Psoas muscle (tissue), 8 donors: ENCODE results near the gene POMP. TPM values are rescaled to one million over a fixed set of nuclear protein-coding genes. Genes with fewer than 3 reads are reported as not detected.
A peak's percentile ranks its signal among the peaks of the same experiment; 100 is the strongest.

Experiments used
- ATAC-seq, 4 donors: fragments of 200-7000 bp; cut with Tn5 transposase; one replicate each; pipeline ENCODE4 v1.9.1; 2020; ENCODE audit warnings: moderate library complexity in 3 of 4, mild to moderate bottlenecking in 2 of 4
- DNase-seq, 2 donors: peaks; one replicate each; pipeline ENCODE4 v3.0.0-alpha.2; 2020
- H3K27ac ChIP-seq: fragments of 200-600 bp; one replicate; pipeline ENCODE4 v1.8.0; 2022
- H3K27me3 ChIP-seq, 3 donors: fragments of 200-600 bp in 1 of 3; one replicate each; pipeline versions ENCODE4 v1.6.1 to v1.8.0; 2013 to 2022; ENCODE audit warnings: low read length in 2 of 3, mild to moderate bottlenecking in 2 of 3, moderate library complexity in 1 of 3; ENCODE audit not compliant: insufficient read depth in 3 of 3
- H3K36me3 ChIP-seq, 2 donors: fragments of 200-600 bp in 1 of 2; one replicate each; pipeline versions ENCODE4 v1.6.1 to v1.8.0; 2013 to 2022; ENCODE audit warnings: low read depth in 1 of 2, mild to moderate bottlenecking in 1 of 2, moderate library complexity in 1 of 2; ENCODE audit not compliant: insufficient read depth in 1 of 2
- H3K4me1 ChIP-seq: fragments of 200-600 bp; one replicate; pipeline ENCODE4 v1.8.0; 2022
- H3K4me3 ChIP-seq: fragments of 200-600 bp; one replicate; pipeline ENCODE4 v1.8.0; 2022; ENCODE audit warnings: mild to moderate bottlenecking
- H3K9me3 ChIP-seq: fragments of 200-600 bp; one replicate; pipeline ENCODE4 v1.8.0; 2022
- WGBS, 3 donors: extraction: QIAGEN DNeasy Blood & Tissue Kit; methylation state at CpG; one replicate each; pipeline versions ENCODE4 v1.1.6 to v1.1.7; 2013; 5-methylcytosine and 5-hydroxymethylcytosine counted together
- intact Hi-C, 2 donors: fragments of 100-400 bp; cut with DNase I; formaldehyde crosslinking; loops; one replicate each; pipeline versions ENCODE4 v1.11.0 to v1.14.2; 2022
- polyA plus RNA-seq, 3 donors: library from polyadenylated mRNA; stranded (reverse); fragments of 200-250 nt; gene quantifications; one replicate each; pipeline ENCODE4 v1.2.3, GENCODE V29; 2013
- total RNA-seq, 4 donors: library from RNA; stranded (reverse); fragmentation: NEBNext Ultra II Directional in 2 of 4; extraction: Animal tissue kit (Norgen Biotek cat#: 25700) in 2 of 4; gene quantifications; one replicate each; pipeline versions ENCODE4 v1.2.1 to v1.2.4, GENCODE V29; 2021 to 2023
- TF ChIP-seq, protein P1 (sequence below): fragments of 200-600 bp; IDR thresholded peaks from one replicate; pipeline ENCODE4 v1.8.0; 2022; ENCODE audit warnings: antibody characterized with exemption
- donor health status: healthy with polysubstance abuse.
- donor health status: DM: no; HTN: no; CAD: no; lungs with moderate emphysema.
- donor health status: Bipolar disorder and iron deficiency.
- donor health status: healthy.
- donor health status: DM: yes; HTN: yes; CAD: no.
- donor health status: DM: no; HTN: no; CAD: no.
- donor health status: DM: no; HTN: no; CAD: no.
- donor health status: DM: yes; HTN: yes; CAD: no.

Gene POMP
- total and polyA plus RNA-seq, 7 donors: 76.3 to 351 (median 128) TPM

DNA sequence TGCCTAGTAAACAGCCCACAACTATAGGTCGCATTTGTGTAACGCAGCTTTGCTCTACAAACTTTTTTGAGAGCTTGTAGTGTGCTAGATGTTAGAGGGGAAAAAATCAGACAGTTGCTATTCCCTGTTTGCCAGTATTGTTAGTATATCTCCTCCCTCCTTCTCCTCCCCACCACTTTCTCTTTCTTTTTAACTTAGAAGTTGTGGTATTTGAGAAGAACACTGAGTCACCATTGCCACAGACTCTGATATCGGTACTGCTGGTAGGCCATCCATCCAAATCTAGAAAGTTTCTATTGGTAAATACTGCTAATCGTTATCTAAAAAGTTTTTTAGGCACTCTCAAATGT, 666 bp downstream of the POMP start:
- intact Hi-C loops: loop anchor here (2.0 to 5.0 kb wide), 2 partner anchors 58 to 59 kb away; partner anchors contain the start of gene SLC46A3 (in 2 of the 2)
- Histone ChIP-seq H3K9me3 (no peaks in the 10 kb centered on the region), H3K4me1 (peaks cover 37% of the 10 kb centered on the region), H3K36me3 (peaks cover 6 to 33% of the 10 kb centered on the region in 2 donors), H3K4me3 (peak overlapping the region; percentile 92), H3K27me3 (no peaks in the 10 kb centered on the region), H3K27ac (peak overlapping the region; percentile 95)
- ATAC-seq (peak in 1 of 4 donors; percentile 1), DNase-seq (no peak)
- 12 to 16% (median 13%) methylated on average over 4 of the region's 4 CpGs for WGBS, 3 donors
- TF ChIP-seq, protein P1, sequence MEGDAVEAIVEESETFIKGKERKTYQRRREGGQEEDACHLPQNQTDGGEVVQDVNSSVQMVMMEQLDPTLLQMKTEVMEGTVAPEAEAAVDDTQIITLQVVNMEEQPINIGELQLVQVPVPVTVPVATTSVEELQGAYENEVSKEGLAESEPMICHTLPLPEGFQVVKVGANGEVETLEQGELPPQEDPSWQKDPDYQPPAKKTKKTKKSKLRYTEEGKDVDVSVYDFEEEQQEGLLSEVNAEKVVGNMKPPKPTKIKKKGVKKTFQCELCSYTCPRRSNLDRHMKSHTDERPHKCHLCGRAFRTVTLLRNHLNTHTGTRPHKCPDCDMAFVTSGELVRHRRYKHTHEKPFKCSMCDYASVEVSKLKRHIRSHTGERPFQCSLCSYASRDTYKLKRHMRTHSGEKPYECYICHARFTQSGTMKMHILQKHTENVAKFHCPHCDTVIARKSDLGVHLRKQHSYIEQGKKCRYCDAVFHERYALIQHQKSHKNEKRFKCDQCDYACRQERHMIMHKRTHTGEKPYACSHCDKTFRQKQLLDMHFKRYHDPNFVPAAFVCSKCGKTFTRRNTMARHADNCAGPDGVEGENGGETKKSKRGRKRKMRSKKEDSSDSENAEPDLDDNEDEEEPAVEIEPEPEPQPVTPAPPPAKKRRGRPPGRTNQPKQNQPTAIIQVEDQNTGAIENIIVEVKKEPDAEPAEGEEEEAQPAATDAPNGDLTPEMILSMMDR: no peak

DNA sequence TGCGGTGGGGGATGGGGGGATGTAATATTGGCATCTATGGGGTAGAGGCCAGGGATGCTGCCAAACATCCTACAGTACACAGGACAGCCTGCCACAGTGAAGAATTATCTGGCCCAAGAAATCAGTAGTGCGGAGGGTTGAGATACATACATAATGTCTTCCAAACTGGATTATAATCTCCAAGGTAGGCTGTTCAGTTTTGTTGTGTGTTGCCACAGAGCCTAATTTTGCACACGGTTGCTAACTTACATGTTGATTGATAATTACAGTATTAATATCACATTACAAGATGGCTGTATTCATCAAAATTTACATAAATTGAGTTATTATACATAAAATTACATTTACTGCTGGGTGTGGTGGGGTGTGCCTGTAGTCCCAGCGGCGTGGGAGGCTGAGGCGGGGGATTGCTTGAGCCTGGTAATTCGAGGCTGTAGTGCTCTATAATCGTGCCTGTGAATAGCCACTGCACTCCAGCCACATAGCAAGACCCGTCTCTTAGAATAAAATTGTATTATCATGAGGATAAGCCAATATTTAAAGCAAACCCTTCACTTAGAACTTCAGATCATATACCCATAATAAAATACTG, 8.1 kb downstream of the POMP start:
- no peak for DNase-seq
- WGBS, 3 donors: 89 to 96% (median 90%) methylated on average over 9 of the region's 9 CpGs
- H3K36me3 ChIP-seq: peaks cover 23 to 99% of the 10 kb centered on the region in 2 donors
- intact Hi-C loops: no loop called here
- TF ChIP-seq, protein P1: no peak
- no peaks in the 10 kb centered on the region for H3K27me3 ChIP-seq
- peaks cover 5% of the 10 kb centered on the region for H3K4me1 ChIP-seq
- no peak for ATAC-seq
- no peak overlapping the region for H3K27ac ChIP-seq
- H3K4me3 ChIP-seq: no peak overlapping the region
- H3K9me3 ChIP-seq: no peaks in the 10 kb centered on the region

DNA sequence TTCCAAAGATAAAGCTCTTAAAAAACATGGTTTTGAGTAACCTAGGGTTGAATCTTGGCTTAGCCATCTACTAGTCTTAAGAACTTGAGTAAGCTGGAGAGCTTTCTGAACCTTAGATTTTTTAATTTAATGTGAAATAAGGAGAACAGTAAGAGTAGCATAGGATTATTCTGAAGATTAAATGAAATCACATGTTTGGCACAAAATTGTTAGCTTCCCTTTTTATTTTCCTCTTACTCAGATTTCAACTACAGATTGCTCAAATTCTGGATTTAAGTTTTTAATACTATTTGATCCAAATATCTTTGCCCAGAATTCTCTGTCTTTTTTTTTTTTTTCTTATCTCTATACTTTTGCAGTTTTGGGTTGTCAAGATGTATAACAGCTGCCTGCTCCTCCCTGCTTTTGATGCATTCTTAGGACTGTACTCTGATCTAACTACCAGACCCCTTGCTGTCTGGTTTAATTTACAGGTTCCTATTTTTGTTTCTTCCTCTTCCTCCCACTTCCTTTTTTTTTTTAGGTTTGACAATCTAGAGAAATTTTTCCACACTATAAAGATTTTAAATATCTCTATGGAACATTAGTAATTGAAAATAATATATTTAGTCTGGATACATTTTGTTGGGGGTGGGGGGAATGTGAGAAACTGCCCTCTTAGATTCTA, 12.3 kb downstream of the POMP start:
- intact Hi-C loops: no loop called here
- TF ChIP-seq, protein P1: no peak
- H3K4me3 ChIP-seq: no peak overlapping the region
- no peaks in the 10 kb centered on the region for H3K9me3 ChIP-seq
- no peaks in the 10 kb centered on the region for H3K27me3 ChIP-seq
- H3K4me1 ChIP-seq: no peaks in the 10 kb centered on the region
- H3K36me3 ChIP-seq: peaks cover 26 to 100% of the 10 kb centered on the region in 2 donors
- H3K27ac ChIP-seq: no peak overlapping the region
- no peak for DNase-seq
- no peak for ATAC-seq

DNA sequence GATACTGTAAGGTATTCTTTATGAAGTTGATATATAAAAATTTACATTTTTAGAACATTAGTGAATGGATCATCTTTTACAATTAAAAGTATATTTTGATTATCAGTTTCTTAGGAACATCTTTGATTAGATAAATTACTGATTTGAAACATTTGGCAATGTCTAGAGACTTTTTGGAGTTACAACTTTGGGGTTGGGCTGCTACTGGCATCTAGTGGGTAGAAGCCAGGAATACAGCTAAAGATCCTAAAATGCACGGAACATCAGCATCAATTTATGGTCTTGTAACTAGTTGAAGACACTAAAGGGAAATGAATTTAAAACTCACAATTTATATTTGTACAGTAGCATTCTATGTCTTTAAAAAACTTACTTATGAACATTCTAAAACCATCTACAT, 19.9 kb downstream of the POMP start:
- intact Hi-C loops: no loop called here
- peaks cover 10 to 70% of the 10 kb centered on the region in 2 donors for H3K36me3 ChIP-seq

More for the DNA sequence above, 19.9 kb downstream of the POMP start:
- 70 to 75% (median 71%) methylated on average over 1 of the region's 1 CpG for WGBS, 3 donors
- no peaks in the 10 kb centered on the region for H3K4me1 ChIP-seq
- no peak overlapping the region for H3K4me3 ChIP-seq
- TF ChIP-seq, protein P1: no peak
- H3K27me3 ChIP-seq: no peaks in the 10 kb centered on the region
- ATAC-seq: no peak
- no peak overlapping the region for H3K27ac ChIP-seq
- DNase-seq: no peak
- no peaks in the 10 kb centered on the region for H3K9me3 ChIP-seq
